K562 (cell line): ENCODE data around the gene ARHGAP22. TPM values are rescaled to one million over a fixed set of nuclear protein-coding genes. Genes with fewer than 3 reads are reported as not detected.

Experiments used
- CLOCK ChIP-seq: fragments of 250-450 bp; sonication (Bioruptor Pico); IDR thresholded peaks from 2 replicates; pipeline ENCODE4 v1.4.0; 2020; ENCODE audit warnings: mild to moderate bottlenecking, moderate library complexity, borderline replicate concordance
- CREM ChIP-seq: IDR thresholded peaks from 2 replicates; pipeline ENCODE4 v1.6.1; 2014; ENCODE audit warnings: antibody characterized with exemption, low read depth
- ELK1 ChIP-seq: sonication (generic); formaldehyde crosslinking; IDR thresholded peaks from 2 replicates; pipeline ENCODE4 v1.8.1; 2022; ENCODE audit warnings: missing genetic modification reagents
- ELK3 ChIP-seq: fragments of 450-650 bp; formaldehyde crosslinking; IDR thresholded peaks from 2 replicates; pipeline ENCODE4 v1.4.0; 2020; ENCODE audit warnings: mild to moderate bottlenecking
- HMGXB4 ChIP-seq: sonication (generic); formaldehyde crosslinking; IDR thresholded peaks from 2 replicates; pipeline ENCODE4 v1.8.1; 2023; ENCODE audit warnings: mild to moderate bottlenecking, missing genetic modification reagents
- ID3 ChIP-seq, 2 experiments: fragments of 250-450 bp in 1 of 2; fragments of 450-650 bp in 1 of 2; sonication (Bioruptor Pico) in 1 of 2; IDR thresholded peaks; 2 replicates each; pipeline versions ENCODE4 v1.6.1 to v1.8.0; 2016 to 2021; ENCODE audit warnings: mild to moderate bottlenecking in 2 of 2, moderate library complexity in 2 of 2, missing compliant biosample characterization in 1 of 2, missing genetic modification characterization in 1 of 2
- KAT8 ChIP-seq: fragments of 450-650 bp; IDR thresholded peaks from 2 replicates; pipeline ENCODE4 v1.6.1; 2016; ENCODE audit warnings: low read depth, mild to moderate bottlenecking
- MAX ChIP-seq: sonication (generic); formaldehyde crosslinking; IDR thresholded peaks from 2 replicates; pipeline ENCODE4 v1.9.0; 2022; ENCODE audit warnings: mild to moderate bottlenecking, missing genetic modification reagents
- MAZ ChIP-seq, 2 experiments: fragments of 450-650 bp in 1 of 2; sonication (generic) in 1 of 2; formaldehyde crosslinking; IDR thresholded peaks in 1 of 2; conservative IDR thresholded peaks in 1 of 2; 2 replicates each; pipeline versions ENCODE4 v1.4.0 to v1.5.0; 2020; ENCODE audit warnings: mild to moderate bottlenecking in 1 of 2, missing genetic modification reagents in 1 of 2
- MED1 ChIP-seq: sonication (generic); formaldehyde crosslinking; IDR thresholded peaks from 2 replicates; pipeline ENCODE4 v1.8.1; 2023; ENCODE audit warnings: missing genetic modification reagents, borderline replicate concordance
- MNT ChIP-seq, 2 experiments: fragments of 450-650 bp; conservative IDR thresholded peaks; 2 replicates each; pipeline ENCODE4 v1.6.1; 2017; ENCODE audit warnings: mild to moderate bottlenecking in 2 of 2, moderate library complexity in 2 of 2
- PTTG1 ChIP-seq: fragments of 450-650 bp; IDR thresholded peaks from 2 replicates; pipeline ENCODE4 v1.6.1; 2016; ENCODE audit warnings: low read depth, mild to moderate bottlenecking, missing genetic modification characterization, missing compliant biosample characterization
- RAD21 ChIP-seq, 2 experiments: fragments of 250-450 bp in 1 of 2; fragments of 450-650 bp in 1 of 2; sonication (Bioruptor Pico) in 1 of 2; formaldehyde crosslinking in 1 of 2; IDR thresholded peaks in 1 of 2; conservative IDR thresholded peaks in 1 of 2; 2 replicates each; pipeline versions ENCODE4 v1.4.0 to v1.8.0; 2020 to 2022; ENCODE audit warnings: mild to moderate bottlenecking in 2 of 2, moderate library complexity in 1 of 2
- RCOR1 ChIP-seq, 2 experiments: IDR thresholded peaks; 2 replicates each; pipeline ENCODE4 v1.6.1; 2012; ENCODE audit warnings: low read depth in 2 of 2, low read length in 2 of 2, borderline replicate concordance in 1 of 2, improper control_type of control experiment in 1 of 2
- RNF2 ChIP-seq: sonication (generic); IDR thresholded peaks from 2 replicates; pipeline ENCODE4 v1.6.1; 2016
- TAF1 ChIP-seq: IDR thresholded peaks from 2 replicates; pipeline ENCODE4 v1.6.1; 2011; ENCODE audit warnings: mild to moderate bottlenecking, low read length, moderate library complexity; ENCODE audit not compliant: insufficient read depth, control insufficient read depth, severe bottlenecking; ENCODE audit errors: extremely low read depth
- TRIM28 ChIP-seq: fragments of 450-650 bp; IDR thresholded peaks from 2 replicates; pipeline ENCODE4 v1.6.1; 2017
- ZNF507 ChIP-seq: conservative IDR thresholded peaks from 2 replicates; pipeline ENCODE4 v1.6.1; 2017; ENCODE audit warnings: missing genetic modification characterization, missing compliant biosample characterization
- polyA plus RNA-seq, 8 experiments: library from polyadenylated mRNA; depleted of rRNA in 4 of 8; stranded (reverse) in 5 of 8; unstranded in 3 of 8; fragments of >200 nt; fragmentation: Nextera tagmentation in 2 of 8; fragmentation: Illumina TruSeq in 1 of 8; extraction: Ambion mirVana in 2 of 8; extraction: Trizol in 1 of 8; gene quantifications; 2 replicates each; pipeline versions ENCODE4 v1.2.1 to v1.2.3, GENCODE V29; 2011 to 2014; ENCODE audit warnings: inconsistent platforms in 1 of 8, missing spikeins in 1 of 8
- total RNA-seq, 7 experiments: library from RNA; depleted of rRNA in 6 of 7; stranded (reverse); fragments of >200 nt in 6 of 7; fragmentation: Illumina TruSeq in 2 of 7; extraction: Trizol in 2 of 7; gene quantifications; 2 replicates each; pipeline versions ENCODE4 v1.2.1 to v1.2.3, GENCODE V29; 2011 to 2021; ENCODE audit warnings: low replicate concordance in 1 of 7

Gene ARHGAP22
- total and polyA plus RNA-seq, 9 of the 15 experiments (the other 6 are each of a cell fraction or from before 2014, with no cell fraction given), result 1.3 to 28.1 (median 12.7) TPM

GRCh38 chr10:48431871-48432270 lies 173.0 kb downstream of the ARHGAP22 start (continued):
- TF ChIP-seq HMGXB4 (CRISPR knock-in tag) (no peak), ELK3 (no peak), TAF1 (no peak), ZNF507 (tag) (no peak), RCOR1 (IDR thresholded peaks at IDR 0.05; ENCODE audit: borderline replicate concordance in 1 of 2, low read depth in 2 of 2, low read length in 2 of 2) (peak in 1 of 2 experiments; percentile 58; a peak in 1 of 4 replicates), CLOCK (CRISPR knock-in tag) (no peak), KAT8 (no peak), RAD21 (CRISPR knock-in tag; conservative IDR thresholded peaks at IDR 0.05 in 1 of 2, IDR thresholded peaks at IDR 0.05 in 1 of 2) (no peak), ELK1 (CRISPR knock-in tag) (no peak), PTTG1 (tag) (no peak), CREM (no peak), ID3 (CRISPR knock-in tag; IDR thresholded peaks at IDR 0.05) (no peak), ID3 (tag; IDR thresholded peaks at IDR 0.05) (no peak), MED1 (CRISPR knock-in tag) (no peak), TRIM28 (no peak), MNT (conservative IDR thresholded peaks at IDR 0.05) (0 out of 4 replicates have a peak, but pooled peaks of 1 of the 2 experiments have one; percentile 13), MAX (CRISPR knock-in tag) (no peak), RNF2 (0 out of 2 replicates have a peak, but pooled peaks have one; percentile 24), MAZ (CRISPR knock-in tag; conservative IDR thresholded peaks at IDR 0.05 in 1 of 2, IDR thresholded peaks at IDR 0.05 in 1 of 2) (0 out of 4 replicates have a peak, but pooled peaks have one; percentile 15 to 34)
